SK-N-SH treated with all-trans-retinoic acid at 6 μM for 48 hours (cell line): ENCODE measurements around the gene DNHD1.

Source experiments
- ATAC-seq: fragments of 200-7000 bp; cut with Tn5 transposase; 3 replicates; pipeline ENCODE4 v1.9.1; 2020; ENCODE audit warnings: mild to moderate bottlenecking, moderate library complexity
- ARNTL ChIP-seq: fragments of 450-650 bp; formaldehyde crosslinking; IDR thresholded peaks from 2 replicates; pipeline ENCODE4 v1.5.0; 2020; ENCODE audit warnings: low read depth, mild to moderate bottlenecking, moderate library complexity, borderline replicate concordance
- BACH2 ChIP-seq: fragments of 250-450 bp; sonication (Bioruptor Pico); IDR thresholded peaks from 2 replicates; pipeline ENCODE4 v1.9.0; 2021; ENCODE audit warnings: mild to moderate bottlenecking, borderline replicate concordance
- ESRRG ChIP-seq: fragments of 250-450 bp; sonication (Bioruptor Pico); IDR thresholded peaks from 2 replicates; pipeline ENCODE4 v1.6.1; 2021; ENCODE audit warnings: mild to moderate bottlenecking
- GLIS3 ChIP-seq: fragments of 250-450 bp; sonication (Bioruptor Pico); IDR thresholded peaks from 2 replicates; pipeline ENCODE4 v1.5.0; 2020; ENCODE audit warnings: mild to moderate bottlenecking, moderate library complexity
- ISL1 ChIP-seq: fragments of 250-450 bp; sonication (Bioruptor Pico); IDR thresholded peaks from 2 replicates; pipeline ENCODE4 v2.1.2; 2022; ENCODE audit warnings: mild to moderate bottlenecking, moderate library complexity
- OSR1 ChIP-seq: fragments of 250-450 bp; sonication (Bioruptor Pico); IDR thresholded peaks from 2 replicates; pipeline ENCODE4 v1.8.0; 2022; ENCODE audit warnings: moderate library complexity, mild to moderate bottlenecking, inconsistent platforms
- PATZ1 ChIP-seq: fragments of 250-450 bp; sonication (Bioruptor Pico); IDR thresholded peaks from 2 replicates; pipeline ENCODE4 v1.8.0; 2020; ENCODE audit warnings: mild to moderate bottlenecking, moderate library complexity, borderline replicate concordance
- PPARA ChIP-seq: fragments of 250-450 bp; sonication (Bioruptor Pico); IDR thresholded peaks from 2 replicates; pipeline ENCODE4 v1.5.0; 2020; ENCODE audit warnings: mild to moderate bottlenecking, borderline replicate concordance
- RARB ChIP-seq: fragments of 250-450 bp; sonication (Bioruptor Pico); IDR thresholded peaks from 2 replicates; pipeline ENCODE4 v1.8.0; 2021; ENCODE audit warnings: mild to moderate bottlenecking, moderate library complexity
- SNAI2 ChIP-seq: fragments of 250-450 bp; sonication (Bioruptor Pico); IDR thresholded peaks from 2 replicates; pipeline ENCODE4 v1.5.0; 2020; ENCODE audit warnings: mild to moderate bottlenecking, moderate library complexity
- TCF4 ChIP-seq: fragments of 250-450 bp; sonication (Bioruptor Pico); IDR thresholded peaks from 2 replicates; pipeline ENCODE4 v1.8.0; 2021; ENCODE audit warnings: mild to moderate bottlenecking, moderate library complexity, borderline replicate concordance
- TOX ChIP-seq: fragments of 250-450 bp; sonication (Bioruptor Pico); IDR thresholded peaks from 2 replicates; pipeline ENCODE4 v1.8.0; 2021; ENCODE audit warnings: mild to moderate bottlenecking, moderate library complexity, borderline replicate concordance
- ZC3H10 ChIP-seq: fragments of 250-450 bp; sonication (Bioruptor Pico); IDR thresholded peaks from 2 replicates; pipeline ENCODE4 v1.5.1; 2021; ENCODE audit warnings: mild to moderate bottlenecking, moderate library complexity
- ZFP3 ChIP-seq: fragments of 250-450 bp; sonication (Bioruptor Pico); IDR thresholded peaks from 2 replicates; pipeline ENCODE4 v1.5.0; 2020; ENCODE audit warnings: mild to moderate bottlenecking, moderate library complexity
- ZFP30 ChIP-seq: fragments of 450-650 bp; formaldehyde crosslinking; IDR thresholded peaks from 2 replicates; pipeline ENCODE4 v1.5.0; 2022; ENCODE audit warnings: mild to moderate bottlenecking, moderate library complexity
- ZNF565 ChIP-seq: fragments of 450-650 bp; formaldehyde crosslinking; conservative IDR thresholded peaks from 2 replicates; pipeline ENCODE4 v1.5.0; 2020; ENCODE audit warnings: low read depth, mild to moderate bottlenecking, moderate library complexity
- TF ChIP-seq, protein P1 (sequence below): fragments of 250-450 bp; sonication (Bioruptor Pico); IDR thresholded peaks from 2 replicates; pipeline ENCODE4 v1.5.0; 2020; ENCODE audit warnings: mild to moderate bottlenecking, moderate library complexity
- TF ChIP-seq, protein P2 (sequence below): fragments of 250-450 bp; sonication (Bioruptor Pico); IDR thresholded peaks from 2 replicates; pipeline ENCODE4 v1.5.1; 2021; ENCODE audit warnings: mild to moderate bottlenecking, moderate library complexity
- TF ChIP-seq, protein P3 (sequence below): fragments of 250-450 bp; sonication (Bioruptor Pico); IDR thresholded peaks from 2 replicates; pipeline ENCODE4 v1.8.0; 2021; ENCODE audit warnings: low read depth, mild to moderate bottlenecking, moderate library complexity, borderline replicate concordance

The DNHD1 gene

GRCh38 chr11:6476571-6476970 is 20.5 kb upstream of the DNHD1 start:
- TF ChIP-seq, protein P1, sequence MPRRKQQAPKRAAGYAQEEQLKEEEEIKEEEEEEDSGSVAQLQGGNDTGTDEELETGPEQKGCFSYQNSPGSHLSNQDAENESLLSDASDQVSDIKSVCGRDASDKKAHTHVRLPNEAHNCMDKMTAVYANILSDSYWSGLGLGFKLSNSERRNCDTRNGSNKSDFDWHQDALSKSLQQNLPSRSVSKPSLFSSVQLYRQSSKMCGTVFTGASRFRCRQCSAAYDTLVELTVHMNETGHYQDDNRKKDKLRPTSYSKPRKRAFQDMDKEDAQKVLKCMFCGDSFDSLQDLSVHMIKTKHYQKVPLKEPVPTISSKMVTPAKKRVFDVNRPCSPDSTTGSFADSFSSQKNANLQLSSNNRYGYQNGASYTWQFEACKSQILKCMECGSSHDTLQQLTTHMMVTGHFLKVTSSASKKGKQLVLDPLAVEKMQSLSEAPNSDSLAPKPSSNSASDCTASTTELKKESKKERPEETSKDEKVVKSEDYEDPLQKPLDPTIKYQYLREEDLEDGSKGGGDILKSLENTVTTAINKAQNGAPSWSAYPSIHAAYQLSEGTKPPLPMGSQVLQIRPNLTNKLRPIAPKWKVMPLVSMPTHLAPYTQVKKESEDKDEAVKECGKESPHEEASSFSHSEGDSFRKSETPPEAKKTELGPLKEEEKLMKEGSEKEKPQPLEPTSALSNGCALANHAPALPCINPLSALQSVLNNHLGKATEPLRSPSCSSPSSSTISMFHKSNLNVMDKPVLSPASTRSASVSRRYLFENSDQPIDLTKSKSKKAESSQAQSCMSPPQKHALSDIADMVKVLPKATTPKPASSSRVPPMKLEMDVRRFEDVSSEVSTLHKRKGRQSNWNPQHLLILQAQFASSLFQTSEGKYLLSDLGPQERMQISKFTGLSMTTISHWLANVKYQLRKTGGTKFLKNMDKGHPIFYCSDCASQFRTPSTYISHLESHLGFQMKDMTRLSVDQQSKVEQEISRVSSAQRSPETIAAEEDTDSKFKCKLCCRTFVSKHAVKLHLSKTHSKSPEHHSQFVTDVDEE, result no peak
- TF ChIP-seq ARNTL (CRISPR knock-in tag) (no peak), TCF4 (CRISPR knock-in tag) (no peak), ISL1 (no peak), TOX (CRISPR knock-in tag) (no peak), ZFP3 (CRISPR knock-in tag) (no peak), OSR1 (CRISPR knock-in tag) (no peak), PATZ1 (CRISPR knock-in tag) (no peak), PPARA (CRISPR knock-in tag) (no peak), ESRRG (CRISPR knock-in tag) (no peak), RARB (CRISPR knock-in tag) (no peak), GLIS3 (CRISPR knock-in tag) (no peak), ZNF565 (CRISPR knock-in tag) (no peak), BACH2 (no peak), SNAI2 (CRISPR knock-in tag) (no peak), ZC3H10 (CRISPR knock-in tag) (no peak), ZFP30 (CRISPR knock-in tag) (no peak)
- TF ChIP-seq, protein P2, sequence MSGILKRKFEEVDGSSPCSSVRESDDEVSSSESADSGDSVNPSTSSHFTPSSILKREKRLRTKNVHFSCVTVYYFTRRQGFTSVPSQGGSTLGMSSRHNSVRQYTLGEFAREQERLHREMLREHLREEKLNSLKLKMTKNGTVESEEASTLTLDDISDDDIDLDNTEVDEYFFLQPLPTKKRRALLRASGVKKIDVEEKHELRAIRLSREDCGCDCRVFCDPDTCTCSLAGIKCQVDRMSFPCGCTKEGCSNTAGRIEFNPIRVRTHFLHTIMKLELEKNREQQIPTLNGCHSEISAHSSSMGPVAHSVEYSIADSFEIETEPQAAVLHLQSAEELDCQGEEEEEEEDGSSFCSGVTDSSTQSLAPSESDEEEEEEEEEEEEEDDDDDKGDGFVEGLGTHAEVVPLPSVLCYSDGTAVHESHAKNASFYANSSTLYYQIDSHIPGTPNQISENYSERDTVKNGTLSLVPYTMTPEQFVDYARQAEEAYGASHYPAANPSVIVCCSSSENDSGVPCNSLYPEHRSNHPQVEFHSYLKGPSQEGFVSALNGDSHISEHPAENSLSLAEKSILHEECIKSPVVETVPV (CRISPR knock-in tag), result no peak
- TF ChIP-seq, protein P3, sequence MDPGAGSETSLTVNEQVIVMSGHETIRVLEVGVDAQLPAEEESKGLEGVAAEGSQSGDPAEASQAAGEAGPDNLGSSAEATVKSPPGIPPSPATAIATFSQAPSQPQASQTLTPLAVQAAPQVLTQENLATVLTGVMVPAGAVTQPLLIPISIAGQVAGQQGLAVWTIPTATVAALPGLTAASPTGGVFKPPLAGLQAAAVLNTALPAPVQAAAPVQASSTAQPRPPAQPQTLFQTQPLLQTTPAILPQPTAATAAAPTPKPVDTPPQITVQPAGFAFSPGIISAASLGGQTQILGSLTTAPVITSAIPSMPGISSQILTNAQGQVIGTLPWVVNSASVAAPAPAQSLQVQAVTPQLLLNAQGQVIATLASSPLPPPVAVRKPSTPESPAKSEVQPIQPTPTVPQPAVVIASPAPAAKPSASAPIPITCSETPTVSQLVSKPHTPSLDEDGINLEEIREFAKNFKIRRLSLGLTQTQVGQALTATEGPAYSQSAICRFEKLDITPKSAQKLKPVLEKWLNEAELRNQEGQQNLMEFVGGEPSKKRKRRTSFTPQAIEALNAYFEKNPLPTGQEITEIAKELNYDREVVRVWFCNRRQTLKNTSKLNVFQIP, result no peak
- no peak for ATAC-seq

GRCh38 chr11:6480299-6480914 is 16.7 kb upstream of the DNHD1 start:
- no peak for ATAC-seq
- TF ChIP-seq TCF4 (CRISPR knock-in tag) (no peak), ISL1 (no peak), RARB (CRISPR knock-in tag) (no peak), ZFP3 (CRISPR knock-in tag) (no peak)
- TF ChIP-seq, protein P1, result no peak
